GM13976 (cell line): ENCODE data around the gene EIF2B2.

Source experiments
- DNase-seq: peaks from one replicate; pipeline ENCODE4 v3.0.0; 2012; ENCODE audit warnings: low spot score
- CTCF ChIP-seq: IDR thresholded peaks from 2 replicates; pipeline ENCODE4 v1.5.1; 2012; ENCODE audit warnings: borderline replicate concordance, mild to moderate bottlenecking; ENCODE audit not compliant: insufficient read depth; ENCODE audit errors: extremely low read depth, missing control alignments, control extremely low read depth
- in situ Hi-C: fragments of 300-500 bp; cut with MboI; formaldehyde crosslinking; loops from one replicate; pipeline ENCODE4 v1.12.0; 2022; ENCODE audit warnings: low sequenced_read_pairs, mixed read lengths, inconsistent platforms; ENCODE audit not compliant: unreplicated experiment

Gene EIF2B2

DNA sequence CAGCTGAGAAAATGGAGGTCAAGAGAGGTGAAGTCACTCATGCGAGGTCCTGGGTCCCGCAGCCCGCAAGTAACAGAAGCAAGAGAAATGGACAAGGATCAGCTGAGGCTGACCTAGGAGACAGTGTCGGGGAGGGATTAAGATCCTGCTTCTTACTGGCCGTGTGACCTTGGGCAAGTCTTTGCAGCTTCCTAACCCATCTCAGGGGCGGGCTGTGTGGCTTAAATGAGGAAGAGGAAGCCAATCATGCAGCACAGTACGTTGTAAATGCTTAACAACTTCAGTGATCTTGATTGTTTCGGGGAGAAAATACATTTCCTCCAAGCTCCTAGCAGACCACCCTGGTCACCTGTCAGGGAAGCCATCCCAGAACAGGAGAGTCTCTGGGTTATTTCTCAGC lies 40.2 kb upstream of the EIF2B2 start:
- DNase-seq = no peak
- TF ChIP-seq CTCF = no peak
- in situ Hi-C loops = no loop called here

DNA sequence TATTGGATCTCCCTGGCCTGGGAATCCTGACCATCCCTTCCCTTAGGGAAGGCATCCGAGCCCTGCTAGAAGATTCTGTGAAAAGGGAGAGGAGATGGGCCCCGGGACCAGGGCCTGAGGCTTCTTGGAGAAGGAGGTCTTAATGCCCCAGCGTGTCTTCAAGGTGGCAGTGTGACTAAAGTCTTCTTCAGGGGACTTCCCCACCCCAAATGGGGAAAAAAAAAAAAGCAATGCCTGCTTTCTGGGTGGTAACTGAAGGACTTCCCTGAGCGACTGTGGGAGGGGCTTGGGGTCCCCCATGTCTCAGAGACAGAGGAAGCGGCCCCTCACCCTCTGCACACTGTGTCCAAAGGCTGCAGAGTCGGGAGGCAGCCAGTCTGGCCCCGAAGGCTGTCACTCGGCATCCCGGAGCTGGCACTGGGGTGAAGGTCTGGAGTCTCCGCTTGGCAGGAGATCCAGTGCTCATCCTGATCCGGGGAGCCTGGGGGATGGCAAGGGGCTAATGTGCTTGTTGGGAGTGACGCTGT lies 39.5 kb upstream of the EIF2B2 start:
- no peak for TF ChIP-seq CTCF

GRCh38 chr14:74963705-74964271 lies 38.9 kb upstream of the EIF2B2 start:
- TF ChIP-seq CTCF = no peak
- in situ Hi-C loops = no loop called here
- DNase-seq = no peak

More for the DNA sequence above, 39.5 kb upstream of the EIF2B2 start:
- in situ Hi-C loops = no loop called here
- DNase-seq = no peak

DNA sequence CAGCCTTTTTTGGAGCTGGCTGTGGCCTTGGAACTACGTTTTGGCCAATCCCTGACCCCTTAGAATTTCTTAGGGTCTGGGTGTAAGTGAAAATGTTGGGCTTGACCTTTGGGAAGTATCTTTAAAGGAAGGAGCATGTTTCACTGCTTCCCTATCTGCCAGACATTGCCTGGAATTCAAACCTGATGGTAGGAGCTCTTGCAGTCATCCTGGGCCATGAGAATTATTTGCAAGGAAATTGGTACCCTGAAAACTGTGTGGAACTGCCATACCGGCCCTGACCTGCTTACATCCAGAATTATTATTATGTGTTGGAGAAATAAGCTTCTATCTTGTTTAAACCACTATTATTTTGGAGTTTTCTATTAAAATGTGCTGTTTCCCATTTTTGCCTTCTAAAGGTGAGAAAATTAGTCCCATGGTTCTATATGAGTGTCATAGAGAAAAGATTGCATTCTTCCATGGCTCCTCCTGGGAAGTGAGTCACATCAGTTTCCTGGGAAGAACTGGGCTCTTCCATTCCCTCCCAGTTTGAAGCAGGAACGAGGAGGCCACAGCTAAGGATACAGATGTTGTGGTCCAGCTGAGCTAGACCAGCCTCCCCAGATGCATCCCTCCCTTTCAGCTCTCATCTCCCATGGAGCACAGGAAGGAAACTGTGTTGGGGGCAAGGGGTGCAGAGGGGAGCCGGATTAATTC lies 37.8 kb upstream of the EIF2B2 start:
- no peak for DNase-seq
- in situ Hi-C loops = no loop called here
- no peak for TF ChIP-seq CTCF

GRCh38 chr14:74965486-74966153 lies 37.1 kb upstream of the EIF2B2 start:
- in situ Hi-C loops = no loop called here
- DNase-seq = no peak
- no peak for TF ChIP-seq CTCF

- DNase-seq = no peak
- no peak for TF ChIP-seq CTCF
- in situ Hi-C loops = no loop called here
These were observed 33.9 kb upstream of the EIF2B2 start for GRCh38 chr14:74968811-74969210.
